Islet of Langerhans (tissue), 1 donor: Measurements from ENCODE around the gene POU2F3.

Source experiments
- FAIRE-seq: peaks from one replicate; lab custom pipeline; 2011; peaks lifted over from hg19 to GRCh38; lab: Jason Lieb, UNC

POU2F3 gene

GRCh38 chr11:120342678-120343077 is 102.7 kb downstream of the POU2F3 start:
- no peak for FAIRE-seq

- FAIRE-seq, result no peak
These were observed 103.5 kb downstream of the POU2F3 start for GRCh38 chr11:120343429-120343828.

GRCh38 chr11:120344302-120345004 is 104.5 kb downstream of the POU2F3 start:
- FAIRE-seq, result no peak

- FAIRE-seq, result no peak
These were observed 106.3 kb downstream of the POU2F3 start for GRCh38 chr11:120346233-120346632.

GRCh38 chr11:120350637-120351036 is 110.7 kb downstream of the POU2F3 start:
- no peak for FAIRE-seq

- no peak for FAIRE-seq
These were observed 112.5 kb downstream of the POU2F3 start for GRCh38 chr11:120352405-120352804.

- FAIRE-seq, result no peak
These were observed 114.1 kb downstream of the POU2F3 start for GRCh38 chr11:120354068-120354467.

GRCh38 chr11:120354779-120355178 is 114.8 kb downstream of the POU2F3 start:
- no peak for FAIRE-seq

- FAIRE-seq, result no peak
These were observed 117.7 kb downstream of the POU2F3 start for GRCh38 chr11:120357620-120358019.

GRCh38 chr11:120358729-120359128 is 118.8 kb downstream of the POU2F3 start:
- no peak for FAIRE-seq

- FAIRE-seq, result no peak
These were observed 123.5 kb downstream of the POU2F3 start for GRCh38 chr11:120363436-120363835.

- FAIRE-seq, result no peak
These were observed 125.6 kb downstream of the POU2F3 start for GRCh38 chr11:120365512-120365911.
